SK-N-SH (cell line): ENCODE measurements around the gene AGAP1. TPM values are rescaled to one million over a fixed set of nuclear protein-coding genes. Genes with fewer than 3 reads are reported as not detected.

Experiments used
- CTCF ChIA-PET: fragments of 300-600, 350-600 bp; formaldehyde crosslinking; extraction: SDS; loops from one replicate; lab custom pipeline; 2021; lab: Yijun Ruan, JAX
- POLR2A ChIA-PET: fragments of 350-600 bp; sonication (Branson Sonifier 250); formaldehyde crosslinking; extraction: SDS; loops from one replicate; lab custom pipeline; 2020; ENCODE audit warnings: antibody characterized with exemption, inconsistent platforms; lab: Yijun Ruan, JAX
- DNase-seq: peaks from one replicate; pipeline ENCODE4 v3.0.0; 2012
- H2AFZ ChIP-seq: fragments of 200-600 bp; sonication (generic); 2 replicates; pipeline ENCODE4 v1.8.1; 2016; ENCODE audit warnings: antibody characterized with exemption, mild to moderate bottlenecking, low read depth
- H3F3A ChIP-seq: fragments of 200-600 bp; sonication (generic); replicated peaks from 2 replicates; pipeline ENCODE3; 2016; ENCODE audit warnings: antibody characterized with exemption, mild to moderate bottlenecking; ENCODE audit not compliant: insufficient read depth
- H3K27ac ChIP-seq, 2 experiments: fragments of 200-500 bp in 1 of 2; fragments of 200-600 bp in 1 of 2; sonication (Bioruptor generic) in 1 of 2; sonication (generic), shearing (Covaris generic) in 1 of 2; 2 replicates each; pipeline versions ENCODE4 v1.5.1 to v1.6.1; 2014 to 2016; ENCODE audit warnings: low read depth in 2 of 2, inconsistent platforms in 1 of 2, low read length in 1 of 2, mild to moderate bottlenecking in 1 of 2, mixed read lengths in 1 of 2
- H3K27me3 ChIP-seq: fragments of 200-600 bp; sonication (generic), shearing (Covaris generic); 2 replicates; pipeline ENCODE4 v1.6.1; 2016; ENCODE audit warnings: mixed run types; ENCODE audit not compliant: insufficient read depth
- H3K36me3 ChIP-seq, 2 experiments: fragments of 200-500 bp in 1 of 2; fragments of 200-600 bp in 1 of 2; sonication (Bioruptor generic) in 1 of 2; sonication (generic) in 1 of 2; replicated peaks in 1 of 2; 2 replicates each; pipeline versions ENCODE3 to v1.5.1; 2014 to 2016; ENCODE audit warnings: low read length in 1 of 2, mild to moderate bottlenecking in 1 of 2; ENCODE audit not compliant: insufficient read depth in 2 of 2, control insufficient read depth in 1 of 2
- H3K4me1 ChIP-seq, 2 experiments: fragments of 200-500 bp in 1 of 2; fragments of 200-600 bp in 1 of 2; sonication (Bioruptor generic) in 1 of 2; sonication (generic), shearing (Covaris generic) in 1 of 2; 2 replicates each; pipeline versions ENCODE4 v1.5.1 to v1.6.1; 2014 to 2016; ENCODE audit warnings: low read depth in 1 of 2, low read length in 1 of 2, mixed run types in 1 of 2; ENCODE audit not compliant: insufficient read depth in 2 of 2, control insufficient read depth in 1 of 2
- H3K4me2 ChIP-seq: fragments of 200-600 bp; sonication (generic), shearing (Covaris generic); 2 replicates; pipeline ENCODE4 v1.6.1; 2017; ENCODE audit warnings: mixed run types
- H3K4me3 ChIP-seq, 2 experiments: fragments of 200-500 bp in 1 of 2; fragments of 200-600 bp in 1 of 2; sonication (Bioruptor generic) in 1 of 2; sonication (generic), shearing (Covaris generic) in 1 of 2; 2 replicates each; pipeline versions ENCODE4 v1.5.1 to v1.8.1; 2014 to 2016; ENCODE audit warnings: low read depth in 2 of 2, inconsistent platforms in 1 of 2, low read length in 1 of 2, mild to moderate bottlenecking in 1 of 2, mixed read lengths in 1 of 2, moderate library complexity in 1 of 2
- H3K79me2 ChIP-seq: fragments of 200-600 bp; sonication (generic); 2 replicates; pipeline ENCODE4 v1.8.1; 2017; ENCODE audit warnings: mild to moderate bottlenecking; ENCODE audit not compliant: insufficient read depth
- H3K9ac ChIP-seq: fragments of 200-600 bp; sonication (generic); 2 replicates; pipeline ENCODE4 v1.6.1; 2017; ENCODE audit warnings: mixed run types
- H3K9me2 ChIP-seq: fragments of 200-600 bp; sonication (generic); 2 replicates; pipeline ENCODE4 v1.6.1; 2017; ENCODE audit warnings: mixed run types
- H3K9me3 ChIP-seq: fragments of 200-600 bp; sonication (generic); 2 replicates; pipeline ENCODE4 v1.6.1; 2017; ENCODE audit warnings: mixed run types, mild to moderate bottlenecking, moderate library complexity
- H4K20me1 ChIP-seq: fragments of 200-600 bp; sonication (generic); 2 replicates; pipeline ENCODE4 v1.6.1; 2017; ENCODE audit warnings: mild to moderate bottlenecking, mixed run types; ENCODE audit not compliant: insufficient read depth
- CHD2 ChIP-seq: fragments of 150-350 bp; IDR thresholded peaks from 2 replicates; pipeline ENCODE4 v1.6.1; 2018; ENCODE audit warnings: low read length; ENCODE audit not compliant: partially characterized antibody
- FOSL2 ChIP-seq: IDR thresholded peaks from 2 replicates; pipeline ENCODE4 v1.4.0; 2012; ENCODE audit warnings: low read depth, mild to moderate bottlenecking, moderate library complexity, borderline replicate concordance
- FOXJ3 ChIP-seq: sonication (generic); formaldehyde crosslinking; IDR thresholded peaks from 2 replicates; pipeline ENCODE4 v1.5.1; 2020; ENCODE audit warnings: mild to moderate bottlenecking, missing genetic modification reagents
- FOXM1 ChIP-seq: IDR thresholded peaks from 2 replicates; pipeline ENCODE4 v1.4.0; 2012; ENCODE audit warnings: low read depth, mild to moderate bottlenecking
- GATA2 ChIP-seq: sonication (generic); formaldehyde crosslinking; IDR thresholded peaks from 2 replicates; pipeline ENCODE4 v1.5.0; 2020; ENCODE audit warnings: mild to moderate bottlenecking, missing genetic modification reagents
- NRF1 ChIP-seq: IDR thresholded peaks from 2 replicates; pipeline ENCODE4 v1.6.1; 2012; ENCODE audit warnings: low read depth, mild to moderate bottlenecking, low read length
- PBX3 ChIP-seq: IDR thresholded peaks from 2 replicates; pipeline ENCODE4; 2012
- POLR2AphosphoS5 ChIP-seq: IDR thresholded peaks from 2 replicates; pipeline ENCODE4 v1.6.1; 2012; ENCODE audit warnings: low read depth, low read length
- REST ChIP-seq: IDR thresholded peaks from 2 replicates; pipeline ENCODE4 v1.6.1; 2012; ENCODE audit warnings: mild to moderate bottlenecking, low read depth, low read length, moderate library complexity
- SIN3A ChIP-seq: IDR thresholded peaks from 2 replicates; pipeline ENCODE4 v1.6.1; 2012; ENCODE audit warnings: low read depth, mild to moderate bottlenecking, low read length, moderate library complexity, borderline replicate concordance
- SMC3 ChIP-seq: IDR thresholded peaks from 2 replicates; pipeline ENCODE4 v1.6.1; 2012; ENCODE audit warnings: low read depth, low read length, improper control_type of control experiment
- USF1 ChIP-seq: IDR thresholded peaks from 2 replicates; pipeline ENCODE4 v1.4.0; 2012; ENCODE audit warnings: low read depth, borderline replicate concordance
- YY1 ChIP-seq: IDR thresholded peaks from 2 replicates; pipeline ENCODE4 v1.4.0; 2012; ENCODE audit warnings: low read depth, mild to moderate bottlenecking
- ZBTB33 ChIP-seq: IDR thresholded peaks from 2 replicates; pipeline ENCODE4 v1.4.0; 2012; ENCODE audit warnings: low read depth, borderline replicate concordance
- WGBS: methylation state at CpG from one replicate; pipeline ENCODE4 v1.1.6; 2017; ENCODE audit warnings: low lambda C conversion rate; 5-methylcytosine and 5-hydroxymethylcytosine counted together
- polyA plus RNA-seq, 3 experiments: library from polyadenylated mRNA; depleted of rRNA; stranded (reverse); fragments of >200 nt; gene quantifications; 2 replicates each; pipeline ENCODE4 v1.2.3, GENCODE V29; 2012
- TF ChIP-seq, protein P1 (sequence below): fragments of 150-350 bp; IDR thresholded peaks from 2 replicates; pipeline ENCODE4 v1.6.1; 2017; ENCODE audit warnings: antibody characterized with exemption, low read length, low read depth, borderline replicate concordance

Gene AGAP1
- polyA plus RNA-seq, 1 of the 3 experiments (the other 2 are of a cell fraction) = 8.8 TPM

GRCh38 chr2:235768606-235769005 lies 274.8 kb downstream of the AGAP1 start:
- TF ChIP-seq SMC3 = no peak
- TF ChIP-seq USF1 = no peak
- TF ChIP-seq REST = no peak
- TF ChIP-seq FOSL2 = no peak
- TF ChIP-seq FOXJ3 (CRISPR knock-in tag) = no peak
- TF ChIP-seq GATA2 = no peak
- no peak for TF ChIP-seq YY1
- no peak for TF ChIP-seq CHD2
- no peak for TF ChIP-seq ZBTB33
- TF ChIP-seq SIN3A = no peak
- TF ChIP-seq, protein P1, sequence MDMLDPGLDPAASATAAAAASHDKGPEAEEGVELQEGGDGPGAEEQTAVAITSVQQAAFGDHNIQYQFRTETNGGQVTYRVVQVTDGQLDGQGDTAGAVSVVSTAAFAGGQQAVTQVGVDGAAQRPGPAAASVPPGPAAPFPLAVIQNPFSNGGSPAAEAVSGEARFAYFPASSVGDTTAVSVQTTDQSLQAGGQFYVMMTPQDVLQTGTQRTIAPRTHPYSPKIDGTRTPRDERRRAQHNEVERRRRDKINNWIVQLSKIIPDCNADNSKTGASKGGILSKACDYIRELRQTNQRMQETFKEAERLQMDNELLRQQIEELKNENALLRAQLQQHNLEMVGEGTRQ = no peak
- no peak for TF ChIP-seq POLR2AphosphoS5
- no peak for TF ChIP-seq PBX3
- TF ChIP-seq FOXM1 = no peak
- no peak for TF ChIP-seq NRF1
- peaks cover 2 to 4% of the 10 kb centered on the region in 2 experiments for H3K36me3 ChIP-seq
- H3K27me3 ChIP-seq = no peaks in the 10 kb centered on the region
- CTCF ChIA-PET = interaction anchor here (0.6 to 5.7 kb wide), 4 partner anchors 11 to 411 kb away, joined by 3 to 47 read pairs (median 6); no protein-coding TSS in a partner anchor
- no peaks in the 10 kb centered on the region for H3K9me3 ChIP-seq
- no peaks in the 10 kb centered on the region for H4K20me1 ChIP-seq
- H3K79me2 ChIP-seq = no peaks in the 10 kb centered on the region
- WGBS = 97% methylated on average over 12 of the region's 13 CpGs
- no peak overlapping the region for H2AFZ ChIP-seq
- POLR2A ChIA-PET = no interaction called here
- peaks cover 7% of the 10 kb centered on the region for H3F3A ChIP-seq
- no peak overlapping the region for H3K4me2 ChIP-seq
- H3K4me3 ChIP-seq = no peak overlapping the region
- H3K9ac ChIP-seq = no peak overlapping the region
- no peaks in the 10 kb centered on the region for H3K4me1 ChIP-seq
- H3K27ac ChIP-seq = no peak overlapping the region
- DNase-seq = no peak
- no peaks in the 10 kb centered on the region for H3K9me2 ChIP-seq
